ENCODE results near the gene APOL1. TPM values are rescaled to one million over a fixed set of nuclear protein-coding genes. Genes with fewer than 3 reads are reported as not detected.

The APOL1 gene
- total and polyA plus RNA-seq, 9 of the 15 experiments (the other 6 are each of a cell fraction or from before 2014, with no cell fraction given), result 2.5 to 9.7 (median 5.6) TPM

DNA sequence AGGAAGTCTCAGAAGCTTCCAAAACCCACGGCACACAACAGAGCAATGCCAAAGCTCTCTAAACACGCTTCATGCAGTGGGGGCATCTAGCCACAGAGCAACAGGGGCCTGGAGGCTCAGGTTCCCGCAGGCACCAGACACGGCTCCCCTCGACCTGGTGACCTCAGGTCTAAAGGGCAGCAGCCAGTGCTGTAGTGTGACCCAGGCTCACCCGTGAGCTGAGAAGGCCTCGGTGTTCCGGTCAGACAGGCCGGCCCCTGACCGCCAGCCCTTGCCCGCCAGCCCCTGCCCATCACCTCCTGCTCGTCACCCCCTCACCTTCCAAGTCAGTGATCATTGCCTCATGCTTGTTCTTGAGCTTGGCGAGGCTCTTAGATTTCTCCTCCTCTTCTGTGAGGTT, 45.7 kb downstream of the APOL1 start:
- Histone ChIP-seq H3K9ac (ENCODE audit: insufficient read depth in 1 of 2, low read depth in 2 of 2, low read length in 2 of 2) (no peak overlapping the region), H2AFZ (ENCODE audit: low read depth, low read length) (no peak overlapping the region), H3K79me2 (ENCODE audit: control insufficient read depth, insufficient read depth, low read length) (no peaks in the 10 kb centered on the region), H3K27me3 (ENCODE audit: control insufficient read depth in 2 of 2, insufficient read depth in 2 of 2, low read length in 2 of 2) (no peaks in the 10 kb centered on the region), H3K9me1 (ENCODE audit: control insufficient read depth, insufficient read depth, low read length) (no peaks in the 10 kb centered on the region), H4K20me1 (replicated peaks; ENCODE audit: control insufficient read depth, insufficient read depth, low read length) (no peaks in the 10 kb centered on the region; the same call in 1 of the 2 replicates), H3K4me1 (replicated peaks in 1 of 2; ENCODE audit: control insufficient read depth in 2 of 2, insufficient read depth in 2 of 2, low read length in 2 of 2) (no peaks in the 10 kb centered on the region), H3K4me2 (ENCODE audit: insufficient read depth, low read length) (no peak overlapping the region), H3K36me3 (ENCODE audit: control insufficient read depth, insufficient read depth, low read length) (peaks cover 89% of the 10 kb centered on the region; the same call in 2 of the 3 replicates), H3K4me3 (no peak overlapping the region), H3K27ac (ENCODE audit: extremely low read depth, low read depth, low read length) (no peak overlapping the region), H3K9me3 (replicated peaks; ENCODE audit: control insufficient read depth, insufficient read depth, low read depth, low read length) (no peaks in the 10 kb centered on the region)
- FAIRE-seq (no peak), ATAC-seq (no peak), DNase-seq (ENCODE audit: extremely low read depth in 1 of 4, low spot score in 3 of 4) (no peak)
- in situ Hi-C loops (cut with MboI) (loop anchor here (5.0 kb wide), 1 partner anchor 169 kb away; no protein-coding TSS in a partner anchor), intact Hi-C loops (cut with micrococcal nuclease) (no loop called here)
- 100% methylated on average over 6 of the region's 13 CpGs for WGBS (ENCODE audit: insufficient coverage, low coverage, missing lambda C conversion rate)
- TF ChIP-seq CEBPZ (IDR thresholded peaks at IDR 0.05; ENCODE audit: borderline replicate concordance, low read depth, low read length) (no peak), NFE2L1 (tag; IDR thresholded peaks at IDR 0.05; ENCODE audit: borderline replicate concordance, low read depth) (no peak), ZNF184 (CRISPR knock-in tag; IDR thresholded peaks at IDR 0.05) (no peak), ZNF589 (CRISPR knock-in tag; IDR thresholded peaks at IDR 0.05; ENCODE audit: low read depth) (no peak), ZFX (CRISPR knock-in tag; IDR thresholded peaks at IDR 0.05) (no peak), BCL6 (CRISPR knock-in tag; IDR thresholded peaks at IDR 0.05) (no peak), NFYB (IDR thresholded peaks at IDR 0.05; ENCODE audit: extremely low read depth, insufficient read length) (no peak), SIN3B (IDR thresholded peaks at IDR 0.05; ENCODE audit: low read depth) (no peak), FOXJ2 (tag; IDR thresholded peaks at IDR 0.05) (no peak), MBD2 (IDR thresholded peaks at IDR 0.05; ENCODE audit: borderline replicate concordance, low read depth) (no peak), ZNF830 (CRISPR knock-in tag; IDR thresholded peaks at IDR 0.05) (no peak), GTF2F1 (IDR thresholded peaks at IDR 0.05; ENCODE audit: low read depth, low read length) (no peak), ADNP (tag; IDR thresholded peaks at IDR 0.05) (no peak)
- TF ChIP-seq, protein P1, sequence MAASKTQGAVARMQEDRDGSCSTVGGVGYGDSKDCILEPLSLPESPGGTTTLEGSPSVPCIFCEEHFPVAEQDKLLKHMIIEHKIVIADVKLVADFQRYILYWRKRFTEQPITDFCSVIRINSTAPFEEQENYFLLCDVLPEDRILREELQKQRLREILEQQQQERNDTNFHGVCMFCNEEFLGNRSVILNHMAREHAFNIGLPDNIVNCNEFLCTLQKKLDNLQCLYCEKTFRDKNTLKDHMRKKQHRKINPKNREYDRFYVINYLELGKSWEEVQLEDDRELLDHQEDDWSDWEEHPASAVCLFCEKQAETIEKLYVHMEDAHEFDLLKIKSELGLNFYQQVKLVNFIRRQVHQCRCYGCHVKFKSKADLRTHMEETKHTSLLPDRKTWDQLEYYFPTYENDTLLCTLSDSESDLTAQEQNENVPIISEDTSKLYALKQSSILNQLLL (CRISPR knock-in tag; IDR thresholded peaks at IDR 0.05; ENCODE audit: borderline replicate concordance), result no peak
- TF ChIP-seq, protein P2, sequence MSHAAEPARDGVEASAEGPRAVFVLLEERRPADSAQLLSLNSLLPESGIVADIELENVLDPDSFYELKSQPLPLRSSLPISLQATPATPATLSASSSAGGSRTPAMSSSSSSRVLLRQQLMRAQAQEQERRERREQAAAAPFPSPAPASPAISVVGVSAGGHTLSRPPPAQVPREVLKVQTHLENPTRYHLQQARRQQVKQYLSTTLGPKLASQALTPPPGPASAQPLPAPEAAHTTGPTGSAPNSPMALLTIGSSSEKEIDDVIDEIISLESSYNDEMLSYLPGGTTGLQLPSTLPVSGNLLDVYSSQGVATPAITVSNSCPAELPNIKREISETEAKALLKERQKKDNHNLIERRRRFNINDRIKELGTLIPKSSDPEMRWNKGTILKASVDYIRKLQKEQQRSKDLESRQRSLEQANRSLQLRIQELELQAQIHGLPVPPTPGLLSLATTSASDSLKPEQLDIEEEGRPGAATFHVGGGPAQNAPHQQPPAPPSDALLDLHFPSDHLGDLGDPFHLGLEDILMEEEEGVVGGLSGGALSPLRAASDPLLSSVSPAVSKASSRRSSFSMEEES (CRISPR knock-in tag; IDR thresholded peaks at IDR 0.05), result no peak
- TF ChIP-seq, protein P3, sequence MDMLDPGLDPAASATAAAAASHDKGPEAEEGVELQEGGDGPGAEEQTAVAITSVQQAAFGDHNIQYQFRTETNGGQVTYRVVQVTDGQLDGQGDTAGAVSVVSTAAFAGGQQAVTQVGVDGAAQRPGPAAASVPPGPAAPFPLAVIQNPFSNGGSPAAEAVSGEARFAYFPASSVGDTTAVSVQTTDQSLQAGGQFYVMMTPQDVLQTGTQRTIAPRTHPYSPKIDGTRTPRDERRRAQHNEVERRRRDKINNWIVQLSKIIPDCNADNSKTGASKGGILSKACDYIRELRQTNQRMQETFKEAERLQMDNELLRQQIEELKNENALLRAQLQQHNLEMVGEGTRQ (CRISPR knock-in tag; IDR thresholded peaks at IDR 0.05), result no peak
- BruUV-seq (replicated peaks), result no TSS peak
- CTCF ChIA-PET (ENCODE audit: low intra/inter-chr PET ratio), result no interaction called here
- POLR2A ChIA-PET, result interaction anchor here (0.7 kb wide), 2 partner anchors 11 to 196 kb away, joined by 3 read pairs; no protein-coding TSS in a partner anchor

All from K562 (cell line).